H1 (cell line): Measurements from ENCODE around the gene CAMKMT.

Experiments used
- CEBPB ChIP-seq: IDR thresholded peaks from 2 replicates; pipeline ENCODE4 v1.6.1; 2012; ENCODE audit warnings: low read depth, low read length
- CHD2 ChIP-seq: IDR thresholded peaks from 2 replicates; pipeline ENCODE4 v1.6.1; 2012; ENCODE audit warnings: low read length, improper control_type of control experiment
- CTCF ChIP-seq, 3 experiments: IDR thresholded peaks; 1 replicate in 2 of 3; 2 replicates in 1 of 3; pipeline versions ENCODE4 v1.5.1 to v1.6.1; 2011; ENCODE audit warnings: low read length in 3 of 3, mild to moderate bottlenecking in 3 of 3, inconsistent platforms in 2 of 3, low read depth in 1 of 3, moderate library complexity in 1 of 3; ENCODE audit not compliant: insufficient read depth in 1 of 3; ENCODE audit errors: control extremely low read depth in 1 of 3
- EZH2 ChIP-seq: fragments of 200-600 bp; sonication (generic); IDR thresholded peaks from 2 replicates; pipeline ENCODE4 v1.7.1; 2012; ENCODE audit warnings: low read depth, mild to moderate bottlenecking, moderate library complexity, low read length, inconsistent platforms; ENCODE audit not compliant: severe bottlenecking
- POLR2A ChIP-seq, 2 experiments: IDR thresholded peaks; 1 replicate in 1 of 2; 2 replicates in 1 of 2; pipeline ENCODE4 v1.6.1; 2011; ENCODE audit warnings: low read depth in 2 of 2, low read length in 2 of 2, mild to moderate bottlenecking in 2 of 2; ENCODE audit errors: control extremely low read depth in 1 of 2
- POLR2AphosphoS5 ChIP-seq: IDR thresholded peaks from 2 replicates; pipeline ENCODE4 v1.6.1; 2011; ENCODE audit warnings: low read depth, low read length
- RBBP5 ChIP-seq: IDR thresholded peaks from 2 replicates; pipeline ENCODE4 v1.7.1; 2012; ENCODE audit warnings: low read depth, mild to moderate bottlenecking, inconsistent platforms, low read length, moderate library complexity, borderline replicate concordance
- SIN3A ChIP-seq, 2 experiments: IDR thresholded peaks in 1 of 2; conservative IDR thresholded peaks in 1 of 2; 2 replicates each; pipeline ENCODE4 v1.6.1; 2011 to 2012; ENCODE audit warnings: low read length in 2 of 2, improper control_type of control experiment in 1 of 2, low read depth in 1 of 2, mild to moderate bottlenecking in 1 of 2
- SRF ChIP-seq: IDR thresholded peaks from 2 replicates; pipeline ENCODE4 v1.6.1; 2011; ENCODE audit warnings: mild to moderate bottlenecking, low read depth, low read length, moderate library complexity
- TEAD4 ChIP-seq: IDR thresholded peaks from 2 replicates; pipeline ENCODE4 v1.6.1; 2012; ENCODE audit warnings: low read depth, low read length, inconsistent platforms, mixed read lengths

GRCh38 chr2:44763275-44763782, 401.6 kb downstream of the CAMKMT start:
- no peak for TF ChIP-seq CTCF (IDR thresholded peaks at IDR 0.05; ENCODE audit: control extremely low read depth in 1 of 3, insufficient read depth in 1 of 3, low read depth in 1 of 3, low read length in 3 of 3)
- TF ChIP-seq POLR2AphosphoS5, result no peak
- no peak for TF ChIP-seq POLR2A (IDR thresholded peaks at IDR 0.05; ENCODE audit: control extremely low read depth in 1 of 2, low read depth in 2 of 2, low read length in 2 of 2)
- no peak for TF ChIP-seq SRF
- TF ChIP-seq CHD2, result no peak
- TF ChIP-seq CEBPB, result no peak
- TF ChIP-seq TEAD4, result no peak
- no peak for TF ChIP-seq RBBP5
- no peak for TF ChIP-seq EZH2
- no peak for TF ChIP-seq SIN3A (conservative IDR thresholded peaks at IDR 0.05 in 1 of 2, IDR thresholded peaks at IDR 0.05 in 1 of 2; ENCODE audit: low read depth in 1 of 2, low read length in 2 of 2)
